ENCODE results near the gene REC8.

DNA sequence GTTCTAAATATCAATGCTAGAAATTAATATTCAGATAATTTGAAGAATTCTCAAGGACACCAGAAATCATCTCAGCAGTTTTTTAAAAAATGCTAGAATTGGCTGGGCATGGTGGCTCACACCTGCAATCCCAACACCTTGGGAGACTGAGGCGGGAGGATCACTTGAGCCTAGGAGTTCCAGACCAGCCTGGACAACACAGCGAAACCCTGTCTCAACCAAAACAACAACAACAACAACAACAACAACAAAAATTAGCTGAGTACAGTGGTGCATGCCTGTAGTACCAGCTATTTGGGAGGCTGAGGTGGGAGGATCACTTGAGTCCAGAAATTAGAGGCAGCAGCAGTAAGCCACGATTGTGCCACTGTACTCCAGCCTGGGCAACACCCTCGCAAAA lies 47.2 kb downstream of the REC8 start:
- TF ChIP-seq, protein P1, sequence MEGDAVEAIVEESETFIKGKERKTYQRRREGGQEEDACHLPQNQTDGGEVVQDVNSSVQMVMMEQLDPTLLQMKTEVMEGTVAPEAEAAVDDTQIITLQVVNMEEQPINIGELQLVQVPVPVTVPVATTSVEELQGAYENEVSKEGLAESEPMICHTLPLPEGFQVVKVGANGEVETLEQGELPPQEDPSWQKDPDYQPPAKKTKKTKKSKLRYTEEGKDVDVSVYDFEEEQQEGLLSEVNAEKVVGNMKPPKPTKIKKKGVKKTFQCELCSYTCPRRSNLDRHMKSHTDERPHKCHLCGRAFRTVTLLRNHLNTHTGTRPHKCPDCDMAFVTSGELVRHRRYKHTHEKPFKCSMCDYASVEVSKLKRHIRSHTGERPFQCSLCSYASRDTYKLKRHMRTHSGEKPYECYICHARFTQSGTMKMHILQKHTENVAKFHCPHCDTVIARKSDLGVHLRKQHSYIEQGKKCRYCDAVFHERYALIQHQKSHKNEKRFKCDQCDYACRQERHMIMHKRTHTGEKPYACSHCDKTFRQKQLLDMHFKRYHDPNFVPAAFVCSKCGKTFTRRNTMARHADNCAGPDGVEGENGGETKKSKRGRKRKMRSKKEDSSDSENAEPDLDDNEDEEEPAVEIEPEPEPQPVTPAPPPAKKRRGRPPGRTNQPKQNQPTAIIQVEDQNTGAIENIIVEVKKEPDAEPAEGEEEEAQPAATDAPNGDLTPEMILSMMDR (IDR thresholded peaks at IDR 0.05), result no peak
- TF ChIP-seq POLR2A (IDR thresholded peaks at IDR 0.05), result no peak
